H9 (cell line): ENCODE measurements around the gene FOXK1. TPM values are rescaled to one million over a fixed set of nuclear protein-coding genes. Genes with fewer than 3 reads are reported as not detected.

Experiments used
- DNase-seq: peaks from one replicate; pipeline ENCODE4 v3.0.0-alpha.2; 2017
- H2AFZ ChIP-seq: one replicate; pipeline ENCODE4 v1.6.1; 2013; ENCODE audit warnings: mild to moderate bottlenecking, low read length, control low read depth, moderate library complexity
- H2AK5ac ChIP-seq: 2 replicates; pipeline ENCODE4 v1.6.1; 2013; ENCODE audit warnings: low read length, control low read depth, mixed read lengths; ENCODE audit not compliant: insufficient read length
- H2BK120ac ChIP-seq: one replicate; pipeline ENCODE4 v1.6.1; 2013; ENCODE audit warnings: low read depth, mild to moderate bottlenecking, low read length, control low read depth, inconsistent platforms; ENCODE audit not compliant: poor library complexity, severe bottlenecking
- H2BK12ac ChIP-seq: 2 replicates; pipeline ENCODE4 v1.6.1; 2013; ENCODE audit warnings: low read length, control low read depth, mixed read lengths, low read depth; ENCODE audit not compliant: insufficient read length
- H2BK15ac ChIP-seq: 2 replicates; pipeline ENCODE4 v1.6.1; 2013; ENCODE audit warnings: low read depth, low read length, control low read depth
- H2BK20ac ChIP-seq: one replicate; pipeline ENCODE4 v1.6.1; 2013; ENCODE audit warnings: low read depth, mild to moderate bottlenecking, low read length, control low read depth, inconsistent platforms; ENCODE audit not compliant: poor library complexity, severe bottlenecking
- H2BK5ac ChIP-seq: 2 replicates; pipeline ENCODE4 v1.6.1; 2013; ENCODE audit warnings: low read length, control low read depth, mixed read lengths; ENCODE audit not compliant: insufficient read length
- H3K14ac ChIP-seq: 2 replicates; pipeline ENCODE4 v1.6.1; 2013; ENCODE audit warnings: low read length, control low read depth; ENCODE audit not compliant: insufficient read depth
- H3K18ac ChIP-seq: 2 replicates; pipeline ENCODE4 v1.6.1; 2013; ENCODE audit warnings: low read depth, mild to moderate bottlenecking, mixed read lengths, low read length, control low read depth; ENCODE audit not compliant: insufficient read length
- H3K23ac ChIP-seq: 2 replicates; pipeline ENCODE4 v1.6.1; 2013; ENCODE audit warnings: low read length, control low read depth, mixed read lengths, low read depth; ENCODE audit not compliant: insufficient read length
- H3K23me2 ChIP-seq: 2 replicates; pipeline ENCODE4 v1.6.1; 2013; ENCODE audit warnings: low read depth, mild to moderate bottlenecking, mixed read lengths, low read length, control low read depth; ENCODE audit not compliant: insufficient read length, poor library complexity, severe bottlenecking
- H3K27ac ChIP-seq: 2 replicates; pipeline ENCODE4 v1.5.1; 2013; ENCODE audit warnings: low read length, control low read depth, mixed read lengths, low read depth; ENCODE audit not compliant: insufficient read length
- H3K27me3 ChIP-seq: 2 replicates; pipeline ENCODE4 v1.6.1; 2013; ENCODE audit warnings: low read length, control low read depth, inconsistent platforms; ENCODE audit not compliant: insufficient read depth
- H3K4ac ChIP-seq: 2 replicates; pipeline ENCODE4 v1.6.1; 2013; ENCODE audit warnings: low read depth, mild to moderate bottlenecking, control low read depth, inconsistent platforms, low read length, moderate library complexity
- H3K4me1 ChIP-seq: 2 replicates; pipeline ENCODE4 v1.6.1; 2013; ENCODE audit warnings: low read length, control low read depth, inconsistent platforms; ENCODE audit not compliant: insufficient read depth
- H3K4me2 ChIP-seq: 2 replicates; pipeline ENCODE4 v1.6.1; 2013; ENCODE audit warnings: low read length, control low read depth, mixed read lengths; ENCODE audit not compliant: insufficient read length, insufficient read depth
- H3K56ac ChIP-seq: 2 replicates; pipeline ENCODE4 v1.6.1; 2013; ENCODE audit warnings: low read depth, mild to moderate bottlenecking, mixed read lengths, low read length, control low read depth; ENCODE audit not compliant: insufficient read length
- H3K79me1 ChIP-seq: 2 replicates; pipeline ENCODE4 v1.6.1; 2013; ENCODE audit warnings: low read depth, mild to moderate bottlenecking, moderate library complexity, low read length, control low read depth, inconsistent platforms; ENCODE audit not compliant: insufficient read depth, poor library complexity, severe bottlenecking
- H3K79me2 ChIP-seq: 2 replicates; pipeline ENCODE4 v1.6.1; 2013; ENCODE audit warnings: low read length, control low read depth, inconsistent platforms; ENCODE audit not compliant: insufficient read depth
- H3K9ac ChIP-seq: 2 replicates; pipeline ENCODE4 v1.6.1; 2013; ENCODE audit warnings: low read length, control low read depth, mixed read lengths; ENCODE audit not compliant: insufficient read length; ENCODE audit errors: extremely low read depth
- H3K9me3 ChIP-seq: one replicate; pipeline ENCODE4 v1.6.1; 2013; ENCODE audit warnings: low read depth, low read length, inconsistent platforms; ENCODE audit not compliant: control insufficient read depth
- H3T11ph ChIP-seq: one replicate; pipeline ENCODE4 v1.6.1; 2013; ENCODE audit warnings: mild to moderate bottlenecking, low read length, control low read depth, inconsistent platforms
- H4K20me1 ChIP-seq: one replicate; pipeline ENCODE4 v1.6.1; 2013; ENCODE audit not compliant: control insufficient read depth, insufficient read length, insufficient read depth
- H4K5ac ChIP-seq: 2 replicates; pipeline ENCODE4 v1.6.1; 2013; ENCODE audit warnings: low read depth, mild to moderate bottlenecking, mixed read lengths, low read length, control low read depth; ENCODE audit not compliant: insufficient read length
- H4K8ac ChIP-seq: replicated peaks from 2 replicates; pipeline ENCODE4 v1.6.1; 2013; ENCODE audit warnings: low read length, control low read depth, mixed read lengths, low read depth; ENCODE audit not compliant: insufficient read length
- H4K91ac ChIP-seq: 2 replicates; pipeline ENCODE4 v1.6.1; 2013; ENCODE audit warnings: low read depth, mild to moderate bottlenecking, moderate library complexity, mixed read lengths, low read length, control low read depth; ENCODE audit not compliant: insufficient read length
- H3K27ac Mint-ChIP-seq, 3 experiments: 2 replicates in 2 of 3; 3 replicates in 1 of 3; pipeline ENCODE4 v1.8.0; 2020 to 2021; ENCODE audit warnings: mixed read lengths in 3 of 3, mild to moderate bottlenecking in 1 of 3, moderate library complexity in 1 of 3
- H3K27me3 Mint-ChIP-seq: 2 replicates; pipeline ENCODE4 v1.8.0; 2021; ENCODE audit warnings: low read depth, mild to moderate bottlenecking, moderate library complexity, mixed read lengths
- H3K36me3 Mint-ChIP-seq, 3 experiments: 2 replicates in 2 of 3; 3 replicates in 1 of 3; pipeline ENCODE4 v1.8.0; 2020 to 2021; ENCODE audit warnings: low read depth in 3 of 3, mixed read lengths in 3 of 3; ENCODE audit not compliant: insufficient read depth in 1 of 3
- H3K4me1 Mint-ChIP-seq, 2 experiments: 2 replicates each; pipeline ENCODE4 v1.8.0; 2020; ENCODE audit warnings: mixed read lengths in 2 of 2
- H3K4me3 Mint-ChIP-seq, 2 experiments: 2 replicates in 1 of 2; 3 replicates in 1 of 2; pipeline ENCODE4 v1.8.0; 2020 to 2021; ENCODE audit warnings: mild to moderate bottlenecking in 2 of 2, mixed read lengths in 2 of 2, moderate library complexity in 1 of 2
- H3K9me3 Mint-ChIP-seq, 2 experiments: 2 replicates in 1 of 2; 3 replicates in 1 of 2; pipeline ENCODE4 v1.8.0; 2020; ENCODE audit warnings: mild to moderate bottlenecking in 2 of 2, mixed read lengths in 2 of 2, moderate library complexity in 1 of 2
- CTCF ChIP-seq: fragments of 200-600 bp; sonication (generic); conservative IDR thresholded peaks from 3 replicates; pipeline ENCODE4 v1.8.0; 2021; ENCODE audit warnings: antibody characterized with exemption, mild to moderate bottlenecking
- WGBS: extraction: QIAGEN DNeasy Blood & Tissue Kit; methylation state at CpG from one replicate; pipeline ENCODE4 v1.1.7; 2013; ENCODE audit warnings: missing lambda C conversion rate, low lambda C conversion rate, mixed read lengths; ENCODE audit not compliant: insufficient read length; ENCODE audit errors: extremely low coverage; 5-methylcytosine and 5-hydroxymethylcytosine counted together
- total RNA-seq: library from RNA; stranded (reverse); gene quantifications from 2 replicates; pipeline ENCODE4 v1.2.1, GENCODE V29; 2021

Gene FOXK1
- total RNA-seq, 1 experiment from 2014 or later, result 14.4 TPM

- no CpG with 5 or more reads among the region's 20 CpGs for WGBS
These were observed 69.4 kb downstream of the FOXK1 start for GRCh38 chr7:4751398-4751947.

More at GRCh38 chr7:4751398-4751947, 69.4 kb downstream of the FOXK1 start:
- H3K4me2 ChIP-seq, result no peak overlapping the region
- no peak overlapping the region for H2AFZ ChIP-seq
- H3K4me3 Mint-ChIP-seq, result no peak overlapping the region
- no peaks in the 10 kb centered on the region for H4K20me1 ChIP-seq
- no peak overlapping the region for H3K56ac ChIP-seq
- DNase-seq, result no peak
- no peaks in the 10 kb centered on the region for H3K9me3 ChIP-seq
- peaks cover 10 to 21% (median 19%) of the 10 kb centered on the region in 3 experiments; a peak in 6 of 7 replicates for H3K36me3 Mint-ChIP-seq
- no peak overlapping the region for H2BK5ac ChIP-seq
- H3K27me3 ChIP-seq, result no peaks in the 10 kb centered on the region
- H3K4me1 ChIP-seq, result no peaks in the 10 kb centered on the region
- H3K27ac Mint-ChIP-seq, result no peak overlapping the region
- no peak overlapping the region for H2BK120ac ChIP-seq
- H3K4me1 Mint-ChIP-seq, result no peaks in the 10 kb centered on the region; a peak in 1 of 4 replicates
- H3K79me2 ChIP-seq, result no peaks in the 10 kb centered on the region
- no peaks in the 10 kb centered on the region for H3K79me1 ChIP-seq
- no peak overlapping the region for H3T11ph ChIP-seq
- H4K5ac ChIP-seq, result no peak overlapping the region
- H2BK12ac ChIP-seq, result no peak overlapping the region
- no peaks in the 10 kb centered on the region for H3K9me3 Mint-ChIP-seq
- no peak for TF ChIP-seq CTCF
- H3K14ac ChIP-seq, result no peak overlapping the region; the same call in 1 of the 2 replicates
- H3K9ac ChIP-seq, result no peak overlapping the region
- H4K8ac ChIP-seq, result no peak overlapping the region
- H3K18ac ChIP-seq, result no peak overlapping the region
- no peak overlapping the region for H2BK15ac ChIP-seq
- peaks cover 11% of the 10 kb centered on the region for H3K27me3 Mint-ChIP-seq
- H3K27ac ChIP-seq, result no peak overlapping the region
- no peak overlapping the region for H3K23ac ChIP-seq
- H4K91ac ChIP-seq, result no peak overlapping the region
- H2BK20ac ChIP-seq, result no peak overlapping the region
- H3K4ac ChIP-seq, result no peak overlapping the region
- no peak overlapping the region for H2AK5ac ChIP-seq
- no peaks in the 10 kb centered on the region for H3K23me2 ChIP-seq
